ENCODE results near the gene EHMT1.

The EHMT1 gene

GRCh38 chr9:137696136-137696925, 77.5 kb downstream of the EHMT1 start:
- no peaks in the 10 kb centered on the region for H3K27me3 ChIP-seq (ENCODE audit: insufficient read depth, poor library complexity, severe bottlenecking)
- ATAC-seq (ENCODE audit: low read depth) (no peak), DNase-seq (ENCODE audit: low spot score) (no peak)
- H3K36me3 ChIP-seq (ENCODE audit: low read depth), result no peaks in the 10 kb centered on the region
- no peak overlapping the region for H3K27ac ChIP-seq (ENCODE audit: poor library complexity, severe bottlenecking)
- no peaks in the 10 kb centered on the region for H3K4me1 ChIP-seq (ENCODE audit: insufficient read depth, poor library complexity, severe bottlenecking)
- TF ChIP-seq CTCF (IDR thresholded peaks at IDR 0.05; ENCODE audit: poor library complexity, severe bottlenecking), result no peak
- H3K4me3 ChIP-seq (ENCODE audit: severe bottlenecking), result no peak overlapping the region
- H3K9me3 ChIP-seq (ENCODE audit: severe bottlenecking), result no peaks in the 10 kb centered on the region

GRCh38 chr9:137697193-137697592, 78.4 kb downstream of the EHMT1 start:
- DNase-seq (ENCODE audit: low spot score) (no peak), ATAC-seq (ENCODE audit: low read depth) (no peak)
- no peaks in the 10 kb centered on the region for H3K36me3 ChIP-seq (ENCODE audit: low read depth)
- no peaks in the 10 kb centered on the region for H3K9me3 ChIP-seq (ENCODE audit: severe bottlenecking)
- no peak overlapping the region for H3K4me3 ChIP-seq (ENCODE audit: severe bottlenecking)
- TF ChIP-seq CTCF (IDR thresholded peaks at IDR 0.05; ENCODE audit: poor library complexity, severe bottlenecking), result no peak
- no peaks in the 10 kb centered on the region for H3K4me1 ChIP-seq (ENCODE audit: insufficient read depth, poor library complexity, severe bottlenecking)
- H3K27me3 ChIP-seq (ENCODE audit: insufficient read depth, poor library complexity, severe bottlenecking), result no peaks in the 10 kb centered on the region
- H3K27ac ChIP-seq (ENCODE audit: poor library complexity, severe bottlenecking), result no peak overlapping the region

- TF ChIP-seq CTCF (IDR thresholded peaks at IDR 0.05; ENCODE audit: poor library complexity, severe bottlenecking), result no peak
- DNase-seq (ENCODE audit: low spot score), result no peak
- no peaks in the 10 kb centered on the region for H3K36me3 ChIP-seq (ENCODE audit: low read depth)
Observed at GRCh38 chr9:137697832-137698231, 79.0 kb downstream of the EHMT1 start.

GRCh38 chr9:137700911-137701310, 82.1 kb downstream of the EHMT1 start:
- H3K4me1 ChIP-seq (ENCODE audit: insufficient read depth, poor library complexity, severe bottlenecking), result no peaks in the 10 kb centered on the region
- H3K4me3 ChIP-seq (ENCODE audit: severe bottlenecking), result no peak overlapping the region
- no peaks in the 10 kb centered on the region for H3K36me3 ChIP-seq (ENCODE audit: low read depth)
- H3K27ac ChIP-seq (ENCODE audit: poor library complexity, severe bottlenecking), result no peak overlapping the region
- ATAC-seq (ENCODE audit: low read depth), result no peak
- no peaks in the 10 kb centered on the region for H3K27me3 ChIP-seq (ENCODE audit: insufficient read depth, poor library complexity, severe bottlenecking)
- no peak for TF ChIP-seq CTCF (IDR thresholded peaks at IDR 0.05; ENCODE audit: poor library complexity, severe bottlenecking)
- H3K9me3 ChIP-seq (ENCODE audit: severe bottlenecking), result no peaks in the 10 kb centered on the region
- no peak for DNase-seq (ENCODE audit: low spot score)

More at GRCh38 chr9:137697832-137698231, 79.0 kb downstream of the EHMT1 start:
- Histone ChIP-seq H3K4me3 (ENCODE audit: severe bottlenecking) (no peak overlapping the region), H3K9me3 (ENCODE audit: severe bottlenecking) (no peaks in the 10 kb centered on the region), H3K27me3 (ENCODE audit: insufficient read depth, poor library complexity, severe bottlenecking) (no peaks in the 10 kb centered on the region), H3K27ac (ENCODE audit: poor library complexity, severe bottlenecking) (no peak overlapping the region), H3K4me1 (ENCODE audit: insufficient read depth, poor library complexity, severe bottlenecking) (no peaks in the 10 kb centered on the region)
- ATAC-seq (ENCODE audit: low read depth), result no peak

All from RWPE2 (cell line).